Measurements from ENCODE around the gene COX10. TPM values are rescaled to one million over a fixed set of nuclear protein-coding genes. Genes with fewer than 3 reads are reported as not detected.

The COX10 gene
- total RNA-seq, 1 donor from 2014 or later, result 13.8 TPM

GRCh38 chr17:14060706-14061105 lies 8.6 kb upstream of the COX10 start:
- intact Hi-C loops (cut with DNase I), result no loop called here
- DNase-seq (no peak), ATAC-seq (no peak)
- Histone ChIP-seq H3K9me3 (no peaks in the 10 kb centered on the region), H3K4me1 (peaks cover 17% of the 10 kb centered on the region), H3K4me3 (no peak overlapping the region), H3K27me3 (ENCODE audit: low read depth) (no peaks in the 10 kb centered on the region), H3K36me3 (no peaks in the 10 kb centered on the region), H3K27ac (no peak overlapping the region)
- TF ChIP-seq CTCF (IDR thresholded peaks at IDR 0.05), result no peak

- intact Hi-C loops (cut with DNase I), result no loop called here
- Histone ChIP-seq H3K9me3 (no peaks in the 10 kb centered on the region), H3K27me3 (ENCODE audit: low read depth) (no peaks in the 10 kb centered on the region), H3K27ac (peak overlapping the region; percentile 40), H3K4me1 (peaks cover 17% of the 10 kb centered on the region), H3K36me3 (no peaks in the 10 kb centered on the region), H3K4me3 (no peak overlapping the region)
- TF ChIP-seq CTCF (IDR thresholded peaks at IDR 0.05), result no peak
- ATAC-seq (peak; percentile 89 to 90), DNase-seq (no peak)
These were observed 7.4 kb upstream of the COX10 start for GRCh38 chr17:14061666-14062560.

GRCh38 chr17:14067347-14067746 lies 2.0 kb upstream of the COX10 start:
- intact Hi-C loops (cut with DNase I), result no loop called here
- Histone ChIP-seq H3K36me3 (no peaks in the 10 kb centered on the region), H3K27me3 (ENCODE audit: low read depth) (no peaks in the 10 kb centered on the region), H3K4me3 (no peak overlapping the region), H3K9me3 (no peaks in the 10 kb centered on the region), H3K4me1 (peaks cover 23% of the 10 kb centered on the region), H3K27ac (no peak overlapping the region)
- no peak for TF ChIP-seq CTCF (IDR thresholded peaks at IDR 0.05)
- ATAC-seq (no peak), DNase-seq (no peak)

- H3K27ac ChIP-seq, result peak overlapping the region; percentile 89
- H3K9me3 ChIP-seq, result no peaks in the 10 kb centered on the region
- no peaks in the 10 kb centered on the region for H3K36me3 ChIP-seq
- intact Hi-C loops (cut with DNase I), result no loop called here
- no peak for TF ChIP-seq CTCF (IDR thresholded peaks at IDR 0.05)
- H3K4me3 ChIP-seq, result peak overlapping the region; percentile 100
- H3K4me1 ChIP-seq, result peaks cover 15% of the 10 kb centered on the region
- DNase-seq (no peak), ATAC-seq (no peak)
- H3K27me3 ChIP-seq (ENCODE audit: low read depth), result no peaks in the 10 kb centered on the region
These were observed 608 bp upstream of the COX10 start for GRCh38 chr17:14068542-14069250.

- no peak overlapping the region for H3K27ac ChIP-seq
- intact Hi-C loops (cut with DNase I), result no loop called here
These were observed 1.2 kb downstream of the COX10 start for GRCh38 chr17:14070344-14070984.

More at GRCh38 chr17:14070344-14070984, 1.2 kb downstream of the COX10 start:
- ATAC-seq (no peak), DNase-seq (no peak)
- peaks cover 15% of the 10 kb centered on the region for H3K4me1 ChIP-seq
- TF ChIP-seq CTCF (IDR thresholded peaks at IDR 0.05), result no peak
- no peaks in the 10 kb centered on the region for H3K9me3 ChIP-seq
- peak overlapping the region; percentile 100 for H3K4me3 ChIP-seq
- H3K27me3 ChIP-seq (ENCODE audit: low read depth), result no peaks in the 10 kb centered on the region
- H3K36me3 ChIP-seq, result peaks cover 14% of the 10 kb centered on the region
